ENCODE measurements around the gene ABCA13.
"Not testable (repeated sequence)": the region's sequence is repeated elsewhere in the genome, so short reads cannot be mapped to it uniquely, and the experiment has no call there.

The ABCA13 gene

GRCh38 chr7:48171202-48171601 is at the start of gene ABCA13:
ABCA13 (plus strand) TSS chr7:48171458; CDS start chr7:48171484, 26 bp downstream.
- no peak for DNase-seq (ENCODE audit: low spot score)

DNA sequence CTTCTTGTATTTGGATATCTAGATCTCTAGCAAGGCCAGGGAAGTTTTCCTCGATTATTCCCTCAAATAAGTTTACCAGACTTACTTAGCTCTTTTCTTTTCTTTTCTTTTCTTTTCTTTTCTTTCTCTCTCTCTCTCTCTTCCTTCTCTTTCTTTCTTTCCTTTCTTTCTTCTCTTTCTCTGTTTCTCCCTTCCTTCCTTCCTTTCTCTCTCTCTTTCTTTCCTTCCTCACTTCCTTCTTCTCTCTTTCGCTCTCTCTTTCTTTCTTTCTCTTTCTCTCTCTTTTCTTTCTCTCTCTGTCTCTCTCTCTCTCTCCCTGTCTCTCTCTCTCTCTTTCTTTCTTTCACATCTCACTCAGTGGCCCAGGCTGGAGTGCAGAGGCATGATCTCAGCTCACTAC is 45.2 kb upstream of the ABCA13 start:
- no peak for DNase-seq (ENCODE audit: low spot score)

DNA sequence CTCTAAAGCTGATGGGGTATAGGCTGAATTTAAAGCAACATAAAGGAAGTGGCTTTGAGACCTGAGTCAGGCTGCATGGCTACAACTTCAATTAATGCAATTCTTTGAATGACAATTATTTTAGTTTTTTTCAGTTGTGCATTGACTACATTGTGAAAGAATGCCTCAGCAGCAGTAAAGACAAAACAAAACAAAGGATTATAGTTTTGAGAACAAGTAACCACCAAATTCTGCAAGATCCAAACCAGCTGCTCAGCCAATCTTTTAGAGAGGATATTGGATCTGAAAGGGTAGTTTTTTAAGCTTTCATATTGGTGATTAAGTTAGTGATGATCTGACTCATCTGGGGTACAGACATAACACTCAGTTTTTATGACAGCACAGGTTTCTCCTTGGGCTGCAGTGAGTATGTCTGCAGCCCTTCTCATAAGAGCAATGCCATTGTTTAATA is 40.6 kb upstream of the ABCA13 start:
- DNase-seq (ENCODE audit: low spot score) = no peak

DNA sequence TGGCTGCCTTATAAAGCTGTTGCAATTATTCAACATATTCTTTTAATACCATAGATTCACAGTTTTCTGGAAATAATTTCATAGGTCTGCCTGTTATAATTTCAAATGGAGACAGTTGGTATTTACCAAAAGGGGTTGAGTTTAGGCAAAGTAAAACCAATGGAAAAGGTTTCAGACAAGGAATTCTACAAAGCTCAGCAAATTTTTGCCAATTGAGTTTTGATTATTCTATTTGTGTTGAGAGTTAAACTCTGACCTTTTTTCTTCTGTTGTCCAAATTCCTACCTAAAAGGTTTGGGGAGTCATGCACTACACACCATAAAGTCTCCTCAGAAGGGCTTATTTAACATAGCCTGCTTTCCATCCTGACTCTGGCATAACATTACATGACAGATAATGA is 38.5 kb upstream of the ABCA13 start:
- no peak for DNase-seq (ENCODE audit: low spot score)

DNA sequence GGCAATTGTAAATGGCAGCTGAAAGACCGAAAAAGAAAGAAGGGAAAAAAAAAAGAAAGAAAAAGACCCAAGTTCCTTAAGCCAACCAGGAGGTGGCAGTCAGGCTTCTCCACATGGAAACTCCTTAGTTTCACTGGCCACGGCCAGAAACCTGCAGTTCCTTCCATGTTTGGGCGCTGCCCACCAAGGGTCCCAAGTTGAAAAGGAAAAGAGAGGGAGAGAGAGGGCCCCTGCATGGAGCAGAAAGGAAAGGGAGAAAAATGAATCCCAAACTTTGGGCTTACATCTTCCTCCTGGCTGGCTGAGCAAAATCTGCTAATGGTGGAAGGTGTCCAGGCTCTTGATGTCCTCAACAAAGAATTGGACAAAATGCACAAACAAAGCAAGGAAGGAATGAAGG is 31.8 kb upstream of the ABCA13 start:
- DNase-seq (ENCODE audit: low spot score) = no peak

DNA sequence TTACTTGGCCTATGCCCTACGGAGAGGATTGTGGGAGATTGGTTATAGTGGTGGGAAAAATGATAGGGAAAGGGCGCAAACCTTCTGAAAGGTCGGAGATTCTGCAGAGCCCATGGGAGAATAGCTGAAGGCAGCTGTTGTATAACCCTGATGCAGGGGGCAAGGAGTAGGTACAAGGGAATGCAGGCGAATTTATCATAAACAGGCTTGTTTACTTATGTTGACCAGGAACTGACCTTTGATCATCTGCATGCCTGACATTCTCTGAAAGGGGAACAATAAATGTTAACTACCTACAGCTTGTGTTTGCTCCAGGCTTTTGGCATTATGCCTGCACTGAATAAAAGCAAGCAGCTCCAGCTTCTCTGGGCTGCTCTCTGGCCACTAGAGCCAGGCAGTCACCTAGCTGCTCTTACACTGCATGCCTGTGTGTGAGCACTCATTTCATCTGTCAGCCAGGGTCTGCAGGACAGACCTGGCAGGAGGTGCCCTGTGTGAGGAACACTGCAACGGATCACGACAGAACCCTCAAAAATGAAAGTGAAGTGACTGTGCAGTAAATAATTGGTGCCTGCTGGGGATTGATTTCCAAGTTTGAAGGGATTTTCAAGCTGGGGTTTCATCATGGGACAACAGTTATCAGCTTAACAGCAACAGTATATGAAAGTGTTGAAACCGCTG is 31.1 kb upstream of the ABCA13 start:
- DNase-seq (ENCODE audit: low spot score) = no peak

GRCh38 chr7:48141521-48141920 is 29.7 kb upstream of the ABCA13 start:
- no peak for DNase-seq (ENCODE audit: low spot score)

DNA sequence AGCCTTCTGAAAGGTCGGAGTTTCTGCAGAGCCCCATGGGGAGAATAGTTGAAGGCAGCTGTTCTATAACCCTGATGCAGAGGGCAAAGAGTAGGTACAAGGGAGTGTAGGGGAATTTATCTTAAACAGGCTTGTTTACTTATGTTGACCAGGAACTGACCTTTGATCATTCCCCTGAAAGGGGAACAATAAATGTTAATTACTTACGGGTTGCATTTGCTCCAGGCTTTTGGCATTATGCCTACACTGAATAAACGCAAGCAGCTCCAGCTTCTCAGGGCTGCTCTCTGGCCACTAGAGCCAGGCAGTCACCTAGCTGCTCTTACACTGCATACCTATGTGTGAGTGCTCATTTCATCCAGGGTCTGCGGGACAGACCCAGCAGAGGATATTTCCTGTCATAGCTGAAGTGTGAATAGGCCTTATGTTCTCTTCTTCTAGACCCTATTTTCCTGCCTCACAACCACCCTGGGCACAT is 26.9 kb upstream of the ABCA13 start:
- no peak for DNase-seq (ENCODE audit: low spot score)

DNA sequence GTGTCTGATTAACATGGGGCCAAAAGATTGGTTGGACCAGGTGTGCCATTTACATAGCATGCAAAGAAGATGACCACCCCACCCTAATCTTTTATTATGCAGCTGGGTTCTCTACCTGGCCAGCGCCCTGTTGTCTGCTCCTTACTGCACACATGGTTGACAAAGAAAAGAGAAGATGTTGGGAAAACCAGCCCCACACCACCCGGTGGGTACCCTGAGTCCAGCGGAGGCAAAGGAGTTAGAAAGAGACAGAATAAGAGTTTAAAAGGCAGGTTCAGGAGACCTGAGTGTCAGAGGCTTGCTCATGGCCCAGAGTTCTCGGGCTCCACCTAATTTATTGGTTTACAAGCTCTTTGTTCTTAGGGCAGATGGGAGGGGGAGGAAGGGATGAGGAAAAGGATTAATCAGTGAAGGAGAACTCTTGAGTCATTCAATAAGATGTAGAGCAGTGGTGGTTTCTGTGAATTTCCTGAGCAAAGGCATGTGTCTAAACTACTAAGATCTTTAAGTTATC is 24.1 kb upstream of the ABCA13 start:
- DNase-seq (ENCODE audit: low spot score) = no peak

- not testable (repeated sequence) for DNase-seq (ENCODE audit: low spot score)
Observed at GRCh38 chr7:48147690-48148089, 23.6 kb upstream of the ABCA13 start.

- DNase-seq (ENCODE audit: low spot score) = no peak
Observed at GRCh38 chr7:48148311-48148710, 22.9 kb upstream of the ABCA13 start.

DNA sequence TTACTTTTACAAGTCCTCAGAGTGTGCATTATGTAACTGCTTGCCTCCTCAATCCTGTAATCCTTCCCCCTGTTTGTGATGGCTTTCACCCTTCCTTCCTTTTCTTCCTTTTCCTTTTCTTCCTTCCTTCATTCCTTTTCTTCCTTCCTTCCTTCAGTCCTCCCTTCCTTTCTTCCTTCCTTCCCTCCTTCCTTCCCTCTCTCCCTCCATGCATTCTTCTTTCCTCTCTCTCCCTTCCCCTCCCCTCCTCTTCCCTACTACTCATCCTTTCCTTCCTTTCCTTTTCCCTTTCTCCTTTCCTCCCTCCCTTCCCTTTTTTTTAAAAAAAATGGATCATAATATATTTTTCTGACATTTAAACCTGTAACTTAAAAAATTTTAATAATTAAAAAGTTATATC is 22.2 kb upstream of the ABCA13 start:
- DNase-seq (ENCODE audit: low spot score) = no peak

- no peak for DNase-seq (ENCODE audit: low spot score)
Observed at GRCh38 chr7:48150086-48150485, 21.2 kb upstream of the ABCA13 start.

- peak; percentile 9 for DNase-seq (ENCODE audit: low spot score)
Observed at GRCh38 chr7:48154792-48155413, 16.4 kb upstream of the ABCA13 start.

GRCh38 chr7:48158404-48158803 is 12.9 kb upstream of the ABCA13 start:
- no peak for DNase-seq (ENCODE audit: low spot score)

- DNase-seq (ENCODE audit: low spot score) = no peak
Observed at GRCh38 chr7:48161407-48162125, 9.7 kb upstream of the ABCA13 start.

GRCh38 chr7:48165157-48165556 is 6.1 kb upstream of the ABCA13 start:
- DNase-seq (ENCODE audit: low spot score) = no peak

DNA sequence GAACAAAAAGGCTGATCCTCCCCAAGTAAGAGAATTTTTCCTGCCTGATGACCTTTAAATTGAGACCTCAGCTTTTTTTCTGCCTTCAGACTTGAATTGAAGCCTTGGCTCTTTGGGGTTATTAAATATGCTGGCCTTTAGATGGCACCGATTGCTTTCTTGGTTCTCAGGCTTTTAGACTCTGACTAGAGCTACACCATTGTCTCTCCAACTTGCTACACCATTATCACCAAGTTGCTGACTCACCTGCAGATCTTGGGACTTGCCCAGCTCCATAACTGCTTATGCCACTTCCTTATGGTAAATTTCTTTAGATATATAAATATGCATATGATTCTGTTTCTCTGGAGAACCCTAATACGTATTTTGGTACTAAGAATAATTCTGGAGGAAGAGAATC is 3.1 kb upstream of the ABCA13 start:
- DNase-seq (ENCODE audit: low spot score) = no peak

DNA sequence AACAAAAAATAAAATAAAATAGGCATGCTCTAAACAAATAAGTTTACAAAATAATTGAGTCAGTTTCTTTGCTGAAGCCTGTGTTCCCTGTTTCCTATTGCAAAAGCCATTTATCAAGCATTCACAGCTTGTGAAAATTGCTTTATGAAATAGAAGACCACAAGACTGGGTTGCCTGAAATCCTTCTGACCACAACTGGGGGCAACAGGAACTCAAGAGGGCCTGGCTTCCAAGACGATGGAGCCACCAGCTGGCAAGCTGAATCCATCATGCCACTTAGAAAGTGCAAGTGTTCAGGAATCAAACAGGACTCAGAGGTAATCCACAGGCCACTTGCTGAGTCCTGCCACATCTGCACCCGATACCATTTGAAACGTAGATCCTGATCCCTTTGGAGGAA is 752 bp upstream of the ABCA13 start:
- DNase-seq (ENCODE audit: low spot score) = no peak

GRCh38 chr7:48173313-48173712 is 2.1 kb downstream of the ABCA13 start:
- DNase-seq (ENCODE audit: low spot score) = no peak

GRCh38 chr7:48173756-48174382 is 2.6 kb downstream of the ABCA13 start:
- no peak for DNase-seq (ENCODE audit: low spot score)

DNA sequence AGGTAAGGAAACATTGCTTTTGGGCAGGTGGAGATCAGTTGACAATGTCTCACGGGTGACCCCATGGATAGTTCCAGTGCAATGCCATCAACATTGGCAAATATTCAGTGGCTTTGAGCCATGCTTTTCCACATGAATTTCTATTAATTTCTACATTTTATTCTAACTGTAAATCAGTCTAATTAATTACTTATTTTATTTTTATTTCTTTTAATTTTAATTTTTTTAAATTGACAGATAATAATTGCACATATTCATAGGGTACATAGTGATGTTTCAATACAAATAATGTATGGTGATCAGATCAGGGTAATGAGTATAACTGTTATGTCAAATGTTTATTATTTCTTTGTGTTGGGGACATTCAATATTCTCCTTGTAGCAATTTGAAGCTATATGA is 3.8 kb downstream of the ABCA13 start:
- no peak for DNase-seq (ENCODE audit: low spot score)
